ENCODE data around the gene PTPRM. TPM values are rescaled to one million over a fixed set of nuclear protein-coding genes. Genes with fewer than 3 reads are reported as not detected.

PTPRM gene
- total RNA-seq, 1 donor from 2014 or later: 1.00 TPM

DNA sequence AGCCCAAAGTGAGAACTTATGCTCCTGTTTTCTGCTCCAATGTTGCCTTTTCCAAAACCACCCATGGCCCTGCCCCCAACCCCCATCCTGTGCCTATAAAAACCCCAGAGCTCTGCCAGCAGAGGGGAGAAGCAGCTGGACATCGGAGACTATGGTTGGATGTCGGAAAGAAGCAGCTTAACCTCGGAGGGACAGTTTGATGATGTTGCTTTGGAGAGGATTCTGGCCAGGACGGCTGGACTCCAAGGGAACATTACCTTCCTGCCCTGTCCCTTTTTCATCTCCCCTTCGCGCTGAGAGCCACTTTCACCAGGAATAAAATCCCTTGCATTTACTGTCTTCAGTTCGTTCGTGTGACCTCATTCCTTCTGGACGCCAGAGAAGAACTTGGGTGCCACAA lies 158.4 kb downstream of the PTPRM start:
- ChIA-PET POLR2A (no interaction called here), CTCF (no interaction called here)
- H3K36me3 Mint-ChIP-seq (ENCODE audit: low read depth): no peaks in the 10 kb centered on the region
- ATAC-seq (ENCODE audit: low read depth) (no peak), DNase-seq (no peak)
- H3K9me3 Mint-ChIP-seq: no peaks in the 10 kb centered on the region
- no peaks in the 10 kb centered on the region for H3K27me3 Mint-ChIP-seq
- no peak overlapping the region for H3K27ac Mint-ChIP-seq
- TF ChIP-seq, protein P1, sequence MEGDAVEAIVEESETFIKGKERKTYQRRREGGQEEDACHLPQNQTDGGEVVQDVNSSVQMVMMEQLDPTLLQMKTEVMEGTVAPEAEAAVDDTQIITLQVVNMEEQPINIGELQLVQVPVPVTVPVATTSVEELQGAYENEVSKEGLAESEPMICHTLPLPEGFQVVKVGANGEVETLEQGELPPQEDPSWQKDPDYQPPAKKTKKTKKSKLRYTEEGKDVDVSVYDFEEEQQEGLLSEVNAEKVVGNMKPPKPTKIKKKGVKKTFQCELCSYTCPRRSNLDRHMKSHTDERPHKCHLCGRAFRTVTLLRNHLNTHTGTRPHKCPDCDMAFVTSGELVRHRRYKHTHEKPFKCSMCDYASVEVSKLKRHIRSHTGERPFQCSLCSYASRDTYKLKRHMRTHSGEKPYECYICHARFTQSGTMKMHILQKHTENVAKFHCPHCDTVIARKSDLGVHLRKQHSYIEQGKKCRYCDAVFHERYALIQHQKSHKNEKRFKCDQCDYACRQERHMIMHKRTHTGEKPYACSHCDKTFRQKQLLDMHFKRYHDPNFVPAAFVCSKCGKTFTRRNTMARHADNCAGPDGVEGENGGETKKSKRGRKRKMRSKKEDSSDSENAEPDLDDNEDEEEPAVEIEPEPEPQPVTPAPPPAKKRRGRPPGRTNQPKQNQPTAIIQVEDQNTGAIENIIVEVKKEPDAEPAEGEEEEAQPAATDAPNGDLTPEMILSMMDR (IDR thresholded peaks at IDR 0.05): no peak
- intact Hi-C loops (cut with micrococcal nuclease): no loop called here
- H3K4me3 Mint-ChIP-seq: no peak overlapping the region
- H3K4me1 Mint-ChIP-seq: no peaks in the 10 kb centered on the region

GRCh38 chr18:7725897-7726296 lies 158.8 kb downstream of the PTPRM start:
- Mint-ChIP-seq H3K27ac (no peak overlapping the region), H3K4me1 (no peaks in the 10 kb centered on the region), H3K9me3 (no peaks in the 10 kb centered on the region), H3K27me3 (no peaks in the 10 kb centered on the region), H3K4me3 (no peak overlapping the region), H3K36me3 (ENCODE audit: low read depth) (no peaks in the 10 kb centered on the region)
- DNase-seq (no peak), ATAC-seq (ENCODE audit: low read depth) (no peak)
- CTCF ChIA-PET: no interaction called here
- intact Hi-C loops (cut with micrococcal nuclease): no loop called here
- POLR2A ChIA-PET: no interaction called here
- TF ChIP-seq, protein P1 (IDR thresholded peaks at IDR 0.05): no peak

DNA sequence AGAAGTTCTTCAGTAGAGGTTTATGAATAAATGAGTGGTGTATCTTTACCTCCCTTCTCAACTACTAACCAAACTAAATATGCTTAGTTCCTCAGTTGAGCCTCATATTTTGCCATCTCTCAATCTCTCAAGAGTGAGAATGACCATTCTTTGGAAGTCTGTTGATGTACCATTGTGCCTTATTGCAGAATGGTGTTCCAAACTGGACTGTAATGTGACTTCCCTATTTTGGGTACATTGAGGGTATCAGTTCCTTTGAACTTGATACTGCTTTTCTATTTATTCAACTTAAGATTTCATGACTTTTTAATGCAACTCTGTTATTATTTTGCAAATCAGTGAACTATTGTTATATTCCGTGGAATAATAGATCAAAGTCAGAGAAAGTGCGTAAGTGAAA lies 159.4 kb downstream of the PTPRM start:
- Mint-ChIP-seq H3K9me3 (no peaks in the 10 kb centered on the region), H3K27ac (no peak overlapping the region), H3K36me3 (ENCODE audit: low read depth) (no peaks in the 10 kb centered on the region), H3K4me1 (no peaks in the 10 kb centered on the region), H3K4me3 (no peak overlapping the region), H3K27me3 (no peaks in the 10 kb centered on the region)
- TF ChIP-seq, protein P1 (IDR thresholded peaks at IDR 0.05): no peak
- ChIA-PET CTCF (no interaction called here), POLR2A (no interaction called here)
- ATAC-seq (ENCODE audit: low read depth) (no peak), DNase-seq (no peak)
- intact Hi-C loops (cut with micrococcal nuclease): no loop called here

DNA sequence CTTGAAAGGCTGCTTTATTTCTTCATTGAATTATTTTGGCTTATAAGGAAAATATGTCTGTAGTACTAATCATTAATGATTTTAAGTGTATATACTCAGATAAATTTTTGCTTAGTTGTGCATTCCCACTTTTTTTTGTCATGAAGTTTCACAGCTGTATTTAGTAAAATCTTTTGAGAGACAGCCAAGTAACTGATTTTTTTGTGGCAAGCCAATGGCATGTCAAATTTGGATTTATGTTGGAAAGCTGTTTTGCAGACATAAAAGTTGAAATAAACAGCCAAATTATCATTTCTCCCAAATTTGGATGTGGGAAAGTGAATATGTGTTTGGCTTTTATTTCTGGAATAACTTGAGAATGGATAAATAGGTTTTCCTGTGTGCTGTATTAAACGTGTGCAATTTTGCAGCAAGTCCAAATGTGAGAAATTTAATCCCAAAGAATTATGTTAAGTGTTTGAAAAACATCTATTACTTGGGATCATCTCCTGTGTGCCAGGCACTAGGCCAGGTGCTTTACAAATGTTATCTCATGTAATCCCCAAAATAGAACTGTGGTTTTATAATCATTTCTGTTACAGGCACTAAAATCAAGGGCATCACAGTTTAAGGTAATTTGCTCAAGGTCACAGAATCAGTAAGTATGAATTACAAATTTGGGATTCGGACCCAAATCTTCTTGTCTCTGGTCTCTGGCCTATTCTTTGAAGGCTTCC lies 160.4 kb downstream of the PTPRM start:
- ATAC-seq (ENCODE audit: low read depth) (no peak), DNase-seq (no peak)
- CTCF ChIA-PET: no interaction called here
- Mint-ChIP-seq H3K4me3 (no peak overlapping the region), H3K9me3 (no peaks in the 10 kb centered on the region), H3K27me3 (no peaks in the 10 kb centered on the region), H3K4me1 (no peaks in the 10 kb centered on the region), H3K27ac (no peak overlapping the region), H3K36me3 (ENCODE audit: low read depth) (no peaks in the 10 kb centered on the region)
- intact Hi-C loops (cut with micrococcal nuclease): no loop called here
- TF ChIP-seq, protein P1 (IDR thresholded peaks at IDR 0.05): no peak
- POLR2A ChIA-PET: no interaction called here

GRCh38 chr18:7728297-7728696 lies 161.2 kb downstream of the PTPRM start:
- Mint-ChIP-seq H3K36me3 (ENCODE audit: low read depth) (no peaks in the 10 kb centered on the region), H3K4me3 (no peak overlapping the region), H3K9me3 (no peaks in the 10 kb centered on the region), H3K27me3 (no peaks in the 10 kb centered on the region), H3K4me1 (no peaks in the 10 kb centered on the region), H3K27ac (no peak overlapping the region)
- no peak for DNase-seq
- TF ChIP-seq, protein P1 (IDR thresholded peaks at IDR 0.05): no peak
- intact Hi-C loops (cut with micrococcal nuclease): no loop called here
- no peak for ATAC-seq (ENCODE audit: low read depth)
- ChIA-PET POLR2A (no interaction called here), CTCF (no interaction called here)

Data from activated B cell treated with CpG ODN at 0.5 μM for 24 hours (primary cell).